Right lobe of liver (tissue), 4 donors: ENCODE measurements around the gene CHKA.

Experiments
- POLR2A ChIP-seq: fragments of 450-650 bp; IDR thresholded peaks from one replicate; pipeline ENCODE4 v1.6.1; 2017; ENCODE audit warnings: antibody characterized with exemption, mild to moderate bottlenecking
- TF ChIP-seq, protein P1 (sequence below), 4 donors: fragments of 200-600 bp in 3 of 4; fragments of 450-650 bp in 1 of 4; IDR thresholded peaks; one replicate each; pipeline versions ENCODE4 v1.5.1 to v1.8.0; 2016 to 2022; ENCODE audit warnings: antibody characterized with exemption in 4 of 4, mild to moderate bottlenecking in 2 of 4
- donor health status: DM: no; HTN: no; CAD: no.
- donor health status: DM: no; HTN: no; CAD: no.
- donor health status: DM: no; HTN: yes; CAD: no.

DNA sequence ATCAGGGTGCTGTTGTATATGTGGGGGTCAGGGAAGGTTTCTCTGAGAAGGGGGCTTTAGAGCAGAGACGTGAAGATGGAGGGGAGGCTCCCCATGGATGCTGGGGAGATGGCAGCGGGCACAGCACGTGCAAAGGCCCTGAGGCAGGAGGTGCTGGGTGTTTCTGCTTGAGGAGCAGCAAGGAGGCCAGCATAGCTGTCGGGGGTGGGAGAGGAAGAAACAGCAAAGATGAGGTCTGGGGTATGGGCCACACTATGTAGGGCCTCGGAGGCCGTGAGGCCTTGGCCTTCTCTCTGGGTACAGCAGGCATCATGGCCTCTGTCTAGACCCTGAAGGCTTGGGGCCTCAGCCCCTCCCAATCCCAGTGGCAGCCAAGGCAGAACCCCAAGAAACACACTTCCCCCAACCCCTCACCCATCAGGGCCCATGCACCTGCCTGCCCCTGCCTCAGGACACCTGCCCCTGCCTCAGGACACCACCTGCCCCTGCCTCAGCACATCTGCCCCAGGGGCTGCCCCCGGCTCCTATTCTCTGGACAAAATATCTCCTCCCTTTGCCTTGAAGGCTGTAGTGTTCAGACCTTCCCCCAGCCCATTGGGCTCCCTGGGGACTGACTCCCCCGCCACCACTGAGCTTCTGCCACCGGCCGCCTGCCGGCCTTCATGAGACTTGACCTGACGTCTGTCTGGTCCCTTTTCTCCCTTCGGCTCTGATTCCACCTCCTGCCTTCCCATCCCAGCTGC is 104.9 kb downstream of the CHKA start:
- TF ChIP-seq, protein P1, sequence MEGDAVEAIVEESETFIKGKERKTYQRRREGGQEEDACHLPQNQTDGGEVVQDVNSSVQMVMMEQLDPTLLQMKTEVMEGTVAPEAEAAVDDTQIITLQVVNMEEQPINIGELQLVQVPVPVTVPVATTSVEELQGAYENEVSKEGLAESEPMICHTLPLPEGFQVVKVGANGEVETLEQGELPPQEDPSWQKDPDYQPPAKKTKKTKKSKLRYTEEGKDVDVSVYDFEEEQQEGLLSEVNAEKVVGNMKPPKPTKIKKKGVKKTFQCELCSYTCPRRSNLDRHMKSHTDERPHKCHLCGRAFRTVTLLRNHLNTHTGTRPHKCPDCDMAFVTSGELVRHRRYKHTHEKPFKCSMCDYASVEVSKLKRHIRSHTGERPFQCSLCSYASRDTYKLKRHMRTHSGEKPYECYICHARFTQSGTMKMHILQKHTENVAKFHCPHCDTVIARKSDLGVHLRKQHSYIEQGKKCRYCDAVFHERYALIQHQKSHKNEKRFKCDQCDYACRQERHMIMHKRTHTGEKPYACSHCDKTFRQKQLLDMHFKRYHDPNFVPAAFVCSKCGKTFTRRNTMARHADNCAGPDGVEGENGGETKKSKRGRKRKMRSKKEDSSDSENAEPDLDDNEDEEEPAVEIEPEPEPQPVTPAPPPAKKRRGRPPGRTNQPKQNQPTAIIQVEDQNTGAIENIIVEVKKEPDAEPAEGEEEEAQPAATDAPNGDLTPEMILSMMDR (IDR thresholded peaks at IDR 0.05), result no peak
- no peak for TF ChIP-seq POLR2A
